Measurements from ENCODE around the gene DERA. TPM values are rescaled to one million over a fixed set of nuclear protein-coding genes. Genes with fewer than 3 reads are reported as not detected.

The DERA gene
- polyA plus RNA-seq (22.2 to 34.2 TPM (median 28.5 TPM) in 3 replicates), polyA minus RNA-seq (7.9 to 38.6 TPM (median 33.2 TPM) in 3 replicates)
- polyA plus RNA-seq (2011; ENCODE audit: low read depth): 56.0 TPM
- polyA plus RNA-seq (2011; cell fraction: cytosol; rRNA removed): 21.0 and 28.0 TPM in 2 replicates
- polyA plus RNA-seq (2011; cell fraction: nucleus; rRNA removed): 14.5 and 18.2 TPM in 2 replicates
- polyA plus RNA-seq (2012; ENCODE audit: low replicate concordance): 27.3 and 28.8 TPM in 2 replicates
- 26.9 TPM for polyA minus RNA-seq (2011; cell fraction: cytosol; rRNA and poly(A)+ RNA removed)
- polyA minus RNA-seq (2011; cell fraction: nucleus; rRNA and poly(A)+ RNA removed): 9.7 and 19.0 TPM in 2 replicates

DNA sequence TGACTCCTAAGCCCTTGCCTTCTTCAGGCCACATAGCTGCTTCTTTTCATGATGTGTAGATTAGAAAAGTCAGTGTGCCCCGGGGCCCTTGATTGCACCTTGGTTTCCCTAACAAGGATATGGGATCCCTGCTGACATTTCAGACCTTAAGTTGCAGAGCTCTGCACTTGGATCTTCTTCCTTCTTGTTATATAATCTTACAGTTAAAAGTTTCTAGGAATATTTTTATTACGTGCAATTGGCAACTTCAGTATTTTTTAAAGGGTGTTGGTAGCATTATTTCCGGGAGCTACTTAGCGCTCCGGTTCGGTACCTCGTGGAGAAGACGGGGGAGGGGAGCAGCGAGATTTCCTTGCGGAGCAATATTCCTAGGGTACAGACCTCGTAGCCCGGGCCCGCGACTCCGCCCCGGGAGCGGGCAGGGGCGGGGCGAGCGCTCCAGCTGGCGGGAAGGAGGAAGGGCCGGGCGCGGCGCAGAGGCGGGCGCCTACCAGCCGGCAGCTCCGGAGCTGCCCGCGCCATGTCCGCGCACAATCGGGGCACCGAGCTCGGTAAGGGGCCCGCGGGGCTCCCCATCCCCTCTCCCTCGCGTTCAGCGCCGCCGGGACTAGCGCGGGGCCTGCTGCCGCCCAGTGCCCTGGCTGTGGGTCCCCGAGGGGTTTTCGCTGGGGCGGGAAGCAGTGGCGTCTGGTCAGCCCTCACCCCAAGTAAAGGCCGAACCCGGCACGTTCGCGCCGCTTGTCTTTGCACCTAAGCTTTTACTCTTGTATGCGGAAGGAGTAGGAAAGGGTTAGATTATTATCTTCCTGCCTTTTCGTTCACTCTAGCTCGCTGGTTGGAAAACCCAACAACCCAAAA lies at the start of gene DERA:
TSS of gene DERA (plus strand) at position 469 of the 858 bp plus-strand sequence. CDS start at position 521, 52 bp downstream.
- Histone ChIP-seq H3K9ac (ENCODE audit: control insufficient read depth, extremely low read depth, insufficient read depth, low read length) (peak within 1 kb of the TSS; percentile 86), H4K20me1 (ENCODE audit: control insufficient read depth, extremely low read depth, insufficient read depth, low read length) (no peaks in the 10 kb centered on the region), H3K4me3 (ENCODE audit: control insufficient read depth in 2 of 3, extremely low read depth in 1 of 3, insufficient read depth in 2 of 3, low read depth in 1 of 3, low read length in 3 of 3) (peak within 1 kb of the TSS; percentile 76 to 81 (median 78)), H3K79me2 (ENCODE audit: control insufficient read depth, insufficient read depth, low read length) (peaks cover 3% of the 10 kb centered on the region), H3K36me3 (ENCODE audit: control insufficient read depth in 2 of 2, extremely low read depth in 1 of 2, insufficient read depth in 2 of 2, low read length in 2 of 2) (peaks cover 0 to 4% of the 10 kb centered on the region in 2 experiments), H3K4me2 (ENCODE audit: control insufficient read depth, extremely low read depth, insufficient read depth, low read depth, low read length) (peak within 1 kb of the TSS; percentile 82), H3K27ac (ENCODE audit: control insufficient read depth, insufficient read depth, low read length) (peak within 1 kb of the TSS; percentile 80), H3K9me3 (ENCODE audit: control insufficient read depth, low read depth, low read length) (no peaks in the 10 kb centered on the region), H2AFZ (ENCODE audit: control insufficient read depth, low read length) (peak within 1 kb of the TSS; percentile 83), H3K27me3 (ENCODE audit: control insufficient read depth, extremely low read depth, insufficient read depth, low read length) (no peaks in the 10 kb centered on the region), H3K9me1 (ENCODE audit: control insufficient read depth, extremely low read depth, insufficient read depth, low read length) (no peaks in the 10 kb centered on the region), H3K4me1 (ENCODE audit: control insufficient read depth, extremely low read depth, insufficient read depth, low read length) (peaks cover 9% of the 10 kb centered on the region)
- no peak for FAIRE-seq
- TF ChIP-seq EZH2 (IDR thresholded peaks at IDR 0.05; ENCODE audit: low read length): no peak
- TF ChIP-seq, protein P1, sequence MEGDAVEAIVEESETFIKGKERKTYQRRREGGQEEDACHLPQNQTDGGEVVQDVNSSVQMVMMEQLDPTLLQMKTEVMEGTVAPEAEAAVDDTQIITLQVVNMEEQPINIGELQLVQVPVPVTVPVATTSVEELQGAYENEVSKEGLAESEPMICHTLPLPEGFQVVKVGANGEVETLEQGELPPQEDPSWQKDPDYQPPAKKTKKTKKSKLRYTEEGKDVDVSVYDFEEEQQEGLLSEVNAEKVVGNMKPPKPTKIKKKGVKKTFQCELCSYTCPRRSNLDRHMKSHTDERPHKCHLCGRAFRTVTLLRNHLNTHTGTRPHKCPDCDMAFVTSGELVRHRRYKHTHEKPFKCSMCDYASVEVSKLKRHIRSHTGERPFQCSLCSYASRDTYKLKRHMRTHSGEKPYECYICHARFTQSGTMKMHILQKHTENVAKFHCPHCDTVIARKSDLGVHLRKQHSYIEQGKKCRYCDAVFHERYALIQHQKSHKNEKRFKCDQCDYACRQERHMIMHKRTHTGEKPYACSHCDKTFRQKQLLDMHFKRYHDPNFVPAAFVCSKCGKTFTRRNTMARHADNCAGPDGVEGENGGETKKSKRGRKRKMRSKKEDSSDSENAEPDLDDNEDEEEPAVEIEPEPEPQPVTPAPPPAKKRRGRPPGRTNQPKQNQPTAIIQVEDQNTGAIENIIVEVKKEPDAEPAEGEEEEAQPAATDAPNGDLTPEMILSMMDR (optimal IDR thresholded peaks at IDR 0.05 in 1 of 3, IDR thresholded peaks at IDR 0.05 in 1 of 3, conservative IDR thresholded peaks at IDR 0.05 in 1 of 3; ENCODE audit: extremely low read depth in 1 of 3, insufficient read depth in 2 of 3, low read length in 3 of 3): no peak
- DNase-seq (ENCODE audit: low read depth, low spot score): no peak
- dilution Hi-C loops (cut with MboI; ENCODE audit: extremely low pct_ligation_motif_present, low sequenced_read_pairs): no loop called here

DNA sequence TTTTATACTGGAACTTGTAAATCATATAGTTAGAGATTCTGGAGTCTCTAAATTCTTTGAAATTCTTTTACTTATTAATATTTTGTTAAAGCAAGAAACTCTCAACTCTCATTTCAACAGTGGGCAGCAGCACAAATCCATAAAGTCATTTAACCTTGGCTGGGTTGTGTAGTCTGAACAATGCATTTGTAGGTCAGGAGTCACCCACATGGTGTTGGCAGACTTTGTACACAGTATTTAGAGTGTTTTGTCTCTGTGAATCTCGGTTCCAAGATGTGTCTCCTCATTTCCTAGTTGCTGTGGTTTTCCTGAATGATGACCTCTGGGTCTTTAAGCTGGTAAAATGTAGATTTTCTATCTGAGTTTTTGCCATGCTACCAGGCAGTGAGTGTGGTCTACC lies 49.7 kb upstream of the DERA start:
- DNase-seq (ENCODE audit: low read depth, low spot score) (no peak), FAIRE-seq (no peak)
- Histone ChIP-seq H3K9me3 (ENCODE audit: control insufficient read depth, low read depth, low read length) (no peaks in the 10 kb centered on the region), H3K4me2 (ENCODE audit: control insufficient read depth, extremely low read depth, insufficient read depth, low read depth, low read length) (no peak overlapping the region), H3K27ac (ENCODE audit: control insufficient read depth, insufficient read depth, low read length) (no peak overlapping the region), H3K4me3 (ENCODE audit: control insufficient read depth in 2 of 3, extremely low read depth in 1 of 3, insufficient read depth in 2 of 3, low read depth in 1 of 3, low read length in 3 of 3) (no peak overlapping the region), H2AFZ (ENCODE audit: control insufficient read depth, low read length) (no peak overlapping the region), H3K79me2 (ENCODE audit: control insufficient read depth, insufficient read depth, low read length) (no peaks in the 10 kb centered on the region), H3K4me1 (ENCODE audit: control insufficient read depth, extremely low read depth, insufficient read depth, low read length) (no peaks in the 10 kb centered on the region), H3K9ac (ENCODE audit: control insufficient read depth, extremely low read depth, insufficient read depth, low read length) (no peak overlapping the region), H3K9me1 (ENCODE audit: control insufficient read depth, extremely low read depth, insufficient read depth, low read length) (no peaks in the 10 kb centered on the region), H4K20me1 (ENCODE audit: control insufficient read depth, extremely low read depth, insufficient read depth, low read length) (no peaks in the 10 kb centered on the region), H3K27me3 (ENCODE audit: control insufficient read depth, extremely low read depth, insufficient read depth, low read length) (no peaks in the 10 kb centered on the region), H3K36me3 (ENCODE audit: control insufficient read depth in 2 of 2, extremely low read depth in 1 of 2, insufficient read depth in 2 of 2, low read length in 2 of 2) (no peaks in the 10 kb centered on the region)
- TF ChIP-seq, protein P1 (optimal IDR thresholded peaks at IDR 0.05 in 1 of 3, IDR thresholded peaks at IDR 0.05 in 1 of 3, conservative IDR thresholded peaks at IDR 0.05 in 1 of 3; ENCODE audit: extremely low read depth in 1 of 3, insufficient read depth in 2 of 3, low read length in 3 of 3): no peak
- dilution Hi-C loops (cut with MboI; ENCODE audit: extremely low pct_ligation_motif_present, low sequenced_read_pairs): no loop called here

Data from keratinocyte (primary cell).